NT2/D1 (cell line): Measurements from ENCODE around the gene CLEC2B.

ENCODE experiments used
- SUZ12 ChIP-seq: IDR thresholded peaks from 2 replicates; pipeline ENCODE4 v1.6.1; 2011; ENCODE audit not compliant: insufficient read length, insufficient read depth; ENCODE audit errors: extremely low read depth
- YY1 ChIP-seq: IDR thresholded peaks from 2 replicates; pipeline ENCODE4 v1.6.1; 2011; ENCODE audit not compliant: insufficient read length, insufficient read depth
- ZNF274 ChIP-seq: IDR thresholded peaks from 2 replicates; pipeline ENCODE4 v1.6.1; 2011; ENCODE audit warnings: mild to moderate bottlenecking, low read depth, low read length

DNA sequence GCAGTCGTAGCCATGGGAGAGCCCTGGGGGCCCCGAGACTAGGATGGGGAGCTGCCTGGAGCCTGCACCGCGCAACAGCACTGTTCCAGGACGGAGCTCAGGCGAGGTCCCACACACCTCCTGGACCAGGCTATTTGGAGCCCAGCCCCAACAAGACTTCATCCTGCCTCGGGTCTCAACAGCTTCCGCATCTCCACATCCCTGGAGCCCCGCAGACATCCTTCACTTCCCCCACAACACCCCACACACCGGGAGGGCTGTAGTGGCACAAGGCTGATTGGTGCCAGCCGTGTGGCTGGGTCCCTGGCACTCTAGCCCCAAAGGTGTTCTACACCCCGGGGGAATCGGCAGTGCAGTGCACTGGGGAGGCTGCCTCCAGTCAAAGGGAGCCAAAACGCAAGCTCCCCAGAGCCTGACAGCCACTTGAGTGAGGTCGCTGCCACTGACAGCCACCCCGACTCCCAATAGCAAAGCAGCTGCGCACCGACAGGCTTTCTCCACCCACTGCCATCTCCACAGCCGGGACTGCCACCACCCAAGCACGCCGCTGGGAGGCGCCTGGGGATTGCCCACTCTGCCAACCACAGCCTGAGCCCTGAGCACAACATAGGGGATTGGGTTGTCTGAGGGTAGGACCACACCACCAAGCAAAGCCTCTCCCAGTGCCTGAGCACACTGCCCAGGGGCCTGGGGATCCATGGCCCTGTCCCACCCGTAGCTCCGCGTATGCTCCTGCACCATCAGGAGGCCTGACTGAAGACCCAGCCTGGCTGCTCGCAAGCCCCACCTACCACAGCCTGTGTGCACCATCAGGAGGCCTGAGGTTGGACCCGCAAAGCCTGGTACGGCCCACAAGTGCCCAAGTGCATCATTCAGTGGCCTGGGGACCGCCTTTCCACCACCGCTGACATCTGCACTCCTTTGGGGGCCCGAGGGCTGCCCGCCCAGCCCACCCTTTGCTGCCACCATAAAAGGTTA lies 55.0 kb downstream of the CLEC2B start:
- TF ChIP-seq SUZ12: no peak
- TF ChIP-seq ZNF274: no peak
- TF ChIP-seq YY1: no peak
